Measurements from ENCODE around the gene CCNT2. TPM values are rescaled to one million over a fixed set of nuclear protein-coding genes. Genes with fewer than 3 reads are reported as not detected.

The CCNT2 gene
- total RNA-seq: 10 to 100 TPM; 19.1 to 45.5 (median 25.8) TPM

- TF ChIP-seq EP300 (IDR thresholded peaks at IDR 0.05) (no peak), POLR2AphosphoS5 (IDR thresholded peaks at IDR 0.05) (peak; percentile 95), CTCF (IDR thresholded peaks at IDR 0.05) (peak in 2 of 4 experiments; percentile 15 to 17), POLR2A (IDR thresholded peaks at IDR 0.05) (peak in 1 of 2 donors; percentile 39)
- Histone ChIP-seq H3K4me1 (peaks cover 2 to 52% (median 21%) of the 10 kb centered on the region in 3 donors), H3K4me3 (peak within 1 kb of the TSS; percentile 81 to 89), H3K27me3 (no peaks in the 10 kb centered on the region), H3K36me3 (no peaks in the 10 kb centered on the region), H3K9me3 (no peaks in the 10 kb centered on the region), H3K27ac (peak within 1 kb of the TSS; percentile 91 to 98 (median 95))
- peak; percentile 96 for ATAC-seq
- 0% methylated on average over 1 to 2 of the region's 83 CpGs for WGBS, 2 donors (ENCODE audit: low coverage in 1 of 2)
Measured at GRCh38 chr2:134918526-134919340, at the start of gene CCNT2. CCNT2 (plus strand) TSS chr2:134918822; CDS start chr2:134918855, 33 bp downstream.

GRCh38 chr2:134869946-134870736, 48.5 kb upstream of the CCNT2 start:
- Histone ChIP-seq H3K4me3 (no peak overlapping the region), H3K9me3 (no peaks in the 10 kb centered on the region), H3K4me1 (no peaks in the 10 kb centered on the region), H3K36me3 (no peaks in the 10 kb centered on the region), H3K27me3 (no peaks in the 10 kb centered on the region), H3K27ac (no peak overlapping the region)
- WGBS, 2 donors (ENCODE audit: low coverage in 1 of 2): 58 to 70% methylated on average over 4 of the region's 8 CpGs
- TF ChIP-seq CTCF (IDR thresholded peaks at IDR 0.05): no peak
- no peak for TF ChIP-seq POLR2AphosphoS5 (IDR thresholded peaks at IDR 0.05)
- no peak for TF ChIP-seq POLR2A (IDR thresholded peaks at IDR 0.05)
- no peak for TF ChIP-seq EP300 (IDR thresholded peaks at IDR 0.05)
- no peak for ATAC-seq

- Histone ChIP-seq H3K27ac (no peak overlapping the region), H3K4me1 (no peaks in the 10 kb centered on the region), H3K36me3 (peaks cover 0 to 5% of the 10 kb centered on the region in 2 donors), H3K9me3 (peaks cover 0 to 10% (median 0%) of the 10 kb centered on the region in 3 donors), H3K4me3 (no peak overlapping the region), H3K27me3 (no peaks in the 10 kb centered on the region)
- no peak for ATAC-seq
- TF ChIP-seq EP300 (IDR thresholded peaks at IDR 0.05): no peak
- no peak for TF ChIP-seq CTCF (IDR thresholded peaks at IDR 0.05)
- no peak for TF ChIP-seq POLR2AphosphoS5 (IDR thresholded peaks at IDR 0.05)
- no peak for TF ChIP-seq POLR2A (IDR thresholded peaks at IDR 0.05)
- WGBS, 2 donors (ENCODE audit: low coverage in 1 of 2): 94 to 96% methylated on average over 2 of the region's 2 CpGs
Measured at GRCh38 chr2:134873152-134873551, 45.5 kb upstream of the CCNT2 start.

GRCh38 chr2:134875309-134875708, 43.3 kb upstream of the CCNT2 start:
- 45% methylated on average over 1 of the region's 1 CpG; no CpG with 5 or more reads in 1 of the 2 donors for WGBS, 2 donors (ENCODE audit: low coverage in 1 of 2)
- no peak overlapping the region for H3K4me3 ChIP-seq
- H3K9me3 ChIP-seq: peaks cover 0 to 16% (median 0%) of the 10 kb centered on the region in 3 donors
- peaks cover 0 to 5% of the 10 kb centered on the region in 2 donors for H3K36me3 ChIP-seq
- H3K4me1 ChIP-seq: no peaks in the 10 kb centered on the region
- H3K27me3 ChIP-seq: no peaks in the 10 kb centered on the region
- no peak for ATAC-seq
- H3K27ac ChIP-seq: no peak overlapping the region
- TF ChIP-seq CTCF (IDR thresholded peaks at IDR 0.05) (no peak), POLR2AphosphoS5 (IDR thresholded peaks at IDR 0.05) (no peak), POLR2A (IDR thresholded peaks at IDR 0.05) (no peak), EP300 (IDR thresholded peaks at IDR 0.05) (no peak)
